Fibroblast of lung (primary cell): ENCODE results near the gene JUP.

Experiments
- EZH2 ChIP-seq: IDR thresholded peaks from 2 replicates; pipeline ENCODE4 v1.5.1; 2012; ENCODE audit warnings: low read length, control low read depth, mild to moderate bottlenecking; ENCODE audit errors: missing control alignments
- TF ChIP-seq, protein P1 (sequence below), 2 donors: IDR thresholded peaks in 1 of 2; conservative IDR thresholded peaks in 1 of 2; 1 replicate in 1 of 2; 2 replicates in 1 of 2; pipeline ENCODE4 v1.5.1; 2011 to 2012; ENCODE audit warnings: low read length in 2 of 2, control low read depth in 1 of 2, inconsistent platforms in 1 of 2, low read depth in 1 of 2, mild to moderate bottlenecking in 1 of 2

GRCh38 chr17:41800601-41801373 is 14.3 kb upstream of the JUP start:
- TF ChIP-seq, protein P1, sequence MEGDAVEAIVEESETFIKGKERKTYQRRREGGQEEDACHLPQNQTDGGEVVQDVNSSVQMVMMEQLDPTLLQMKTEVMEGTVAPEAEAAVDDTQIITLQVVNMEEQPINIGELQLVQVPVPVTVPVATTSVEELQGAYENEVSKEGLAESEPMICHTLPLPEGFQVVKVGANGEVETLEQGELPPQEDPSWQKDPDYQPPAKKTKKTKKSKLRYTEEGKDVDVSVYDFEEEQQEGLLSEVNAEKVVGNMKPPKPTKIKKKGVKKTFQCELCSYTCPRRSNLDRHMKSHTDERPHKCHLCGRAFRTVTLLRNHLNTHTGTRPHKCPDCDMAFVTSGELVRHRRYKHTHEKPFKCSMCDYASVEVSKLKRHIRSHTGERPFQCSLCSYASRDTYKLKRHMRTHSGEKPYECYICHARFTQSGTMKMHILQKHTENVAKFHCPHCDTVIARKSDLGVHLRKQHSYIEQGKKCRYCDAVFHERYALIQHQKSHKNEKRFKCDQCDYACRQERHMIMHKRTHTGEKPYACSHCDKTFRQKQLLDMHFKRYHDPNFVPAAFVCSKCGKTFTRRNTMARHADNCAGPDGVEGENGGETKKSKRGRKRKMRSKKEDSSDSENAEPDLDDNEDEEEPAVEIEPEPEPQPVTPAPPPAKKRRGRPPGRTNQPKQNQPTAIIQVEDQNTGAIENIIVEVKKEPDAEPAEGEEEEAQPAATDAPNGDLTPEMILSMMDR (conservative IDR thresholded peaks at IDR 0.05 in 1 of 2, IDR thresholded peaks at IDR 0.05 in 1 of 2; ENCODE audit: low read depth in 1 of 2, low read length in 2 of 2), result no peak
- no peak for TF ChIP-seq EZH2
